HepG2 (cell line): Measurements from ENCODE around the gene TIAM2. TPM values are rescaled to one million over a fixed set of nuclear protein-coding genes. Genes with fewer than 3 reads are reported as not detected.

Source experiments
- ATAC-seq: fragments of 200-7000 bp; cut with Tn5 transposase; 3 replicates; pipeline ENCODE4 v1.9.1; 2020; ENCODE audit warnings: mild to moderate bottlenecking, moderate library complexity
- BruUV-seq: library from RNA; stranded (reverse); fragments of 400-500 nt; replicated peaks from 2 replicates; lab custom pipeline; 2021; lab: Mats Ljungman, UMichigan
- CTCF ChIA-PET: fragments of 300-600 bp; formaldehyde crosslinking; extraction: SDS; loops from one replicate; lab custom pipeline; 2021; ENCODE audit warnings: low total read pairs, inconsistent platforms, low intra/inter-chr PET ratio; lab: Yijun Ruan, JAX
- POLR2A ChIA-PET: fragments of 350-600 bp; sonication (Branson Sonifier 250); formaldehyde crosslinking; loops from one replicate; lab custom pipeline; 2020; ENCODE audit warnings: antibody characterized with exemption, inconsistent platforms; lab: Yijun Ruan, JAX
- DNase-seq: peaks from one replicate; pipeline ENCODE4 v3.0.0-alpha.2; 2015; ENCODE audit warnings: low spot score
- FAIRE-seq: peaks from 3 replicates; lab custom pipeline; 2011; peaks lifted over from hg19 to GRCh38; lab: Jason Lieb, UNC
- H2AFZ ChIP-seq: one replicate; pipeline ENCODE4 v1.6.1; 2011; ENCODE audit warnings: low read length, inconsistent platforms
- H3K27ac ChIP-seq: fragments of 300-600 bp; 3 replicates; pipeline ENCODE4 v1.8.0; 2011; ENCODE audit warnings: mixed run types, mild to moderate bottlenecking, mixed read lengths, low read length, inconsistent platforms; ENCODE audit not compliant: insufficient read depth; ENCODE audit errors: extremely low read length
- H3K27me3 ChIP-seq, 2 experiments: fragments of 200-600 bp in 1 of 2; 2 replicates in 1 of 2; 3 replicates in 1 of 2; pipeline versions ENCODE4 v1.6.0 to v1.8.0; 2011; ENCODE audit warnings: low read length in 2 of 2, mild to moderate bottlenecking in 2 of 2, moderate library complexity in 2 of 2, inconsistent platforms in 1 of 2; ENCODE audit not compliant: insufficient read depth in 2 of 2, control insufficient read depth in 1 of 2
- H3K36me3 ChIP-seq, 2 experiments: fragments of 200-600 bp in 1 of 2; replicated peaks in 1 of 2; 2 replicates in 1 of 2; 3 replicates in 1 of 2; pipeline versions ENCODE4 v1.5.1 to v1.8.0; 2011; ENCODE audit warnings: low read length in 2 of 2, inconsistent platforms in 1 of 2; ENCODE audit not compliant: insufficient read depth in 2 of 2, control insufficient read depth in 1 of 2
- H3K4me1 ChIP-seq: 2 replicates; pipeline ENCODE4 v1.5.1; 2012; ENCODE audit warnings: low read length, inconsistent platforms; ENCODE audit not compliant: insufficient read depth
- H3K4me2 ChIP-seq: 2 replicates; pipeline ENCODE4 v1.6.0; 2011; ENCODE audit warnings: low read depth, low read length, inconsistent platforms
- H3K4me3 ChIP-seq, 3 experiments: fragments of 200-600 bp in 1 of 3; sonication (generic), shearing (Covaris generic) in 1 of 3; replicated peaks in 1 of 3; 2 replicates each; pipeline ENCODE4 v1.5.1; 2011 to 2016; ENCODE audit warnings: low read length in 3 of 3, inconsistent platforms in 2 of 3, low read depth in 2 of 3, mild to moderate bottlenecking in 2 of 3, control low read depth in 1 of 3, mixed read lengths in 1 of 3; ENCODE audit not compliant: insufficient read depth in 1 of 3
- H3K79me2 ChIP-seq: one replicate; pipeline ENCODE4 v1.6.1; 2011; ENCODE audit warnings: low read length, inconsistent platforms; ENCODE audit not compliant: insufficient read depth
- H3K9ac ChIP-seq: 2 replicates; pipeline ENCODE4 v1.6.0; 2011; ENCODE audit warnings: mild to moderate bottlenecking, low read depth, low read length, inconsistent platforms; ENCODE audit not compliant: insufficient read depth
- H3K9me3 ChIP-seq: 2 replicates; pipeline ENCODE4 v1.5.1; 2012; ENCODE audit warnings: mild to moderate bottlenecking, low read length
- H4K20me1 ChIP-seq: 2 replicates; pipeline ENCODE4 v1.6.0; 2011; ENCODE audit warnings: inconsistent platforms, mild to moderate bottlenecking, low read length, moderate library complexity; ENCODE audit not compliant: insufficient read depth
- AHDC1 ChIP-seq: sonication (generic); formaldehyde crosslinking; IDR thresholded peaks from 2 replicates; pipeline ENCODE4 v1.5.1; 2020; ENCODE audit warnings: mild to moderate bottlenecking, missing genetic modification reagents, borderline replicate concordance
- BORCS8-MEF2B ChIP-seq: sonication (generic); formaldehyde crosslinking; IDR thresholded peaks from 2 replicates; pipeline ENCODE4 v1.8.0; 2022; ENCODE audit warnings: mild to moderate bottlenecking, missing genetic modification reagents
- CBX2 ChIP-seq, 2 experiments: fragments of 200-600 bp in 1 of 2; sonication (generic); formaldehyde crosslinking in 1 of 2; IDR thresholded peaks; 2 replicates each; pipeline versions ENCODE4 v1.7.0 to v1.8.1; 2018 to 2022; ENCODE audit warnings: low read depth in 2 of 2, low read length in 1 of 2, mild to moderate bottlenecking in 1 of 2, missing genetic modification reagents in 1 of 2
- ELF1 ChIP-seq: sonication (generic); formaldehyde crosslinking; IDR thresholded peaks from 2 replicates; pipeline ENCODE4 v1.4.0; 2020; ENCODE audit warnings: missing genetic modification reagents
- ERF ChIP-seq: IDR thresholded peaks from 2 replicates; pipeline ENCODE4 v1.6.1; 2018; ENCODE audit warnings: missing biosample characterization, missing genetic modification reagents
- HOXA5 ChIP-seq: sonication (generic); formaldehyde crosslinking; IDR thresholded peaks from 2 replicates; pipeline ENCODE4 v1.4.0; 2020; ENCODE audit warnings: missing genetic modification reagents
- MAFK ChIP-seq, 2 experiments: IDR thresholded peaks in 1 of 2; conservative IDR thresholded peaks in 1 of 2; 2 replicates each; pipeline ENCODE4 v1.6.1; 2011; ENCODE audit warnings: improper control_type of control experiment in 2 of 2, low read length in 2 of 2
- PLRG1 ChIP-seq: fragments of 450-650 bp; conservative IDR thresholded peaks from 2 replicates; pipeline ENCODE4 v1.6.1; 2016
- RXRB ChIP-seq: IDR thresholded peaks from 2 replicates; pipeline ENCODE4 v1.6.1; 2016; ENCODE audit warnings: borderline replicate concordance, missing genetic modification reagents, missing compliant biosample characterization
- SNAI1 ChIP-seq: sonication (generic); formaldehyde crosslinking; IDR thresholded peaks from 2 replicates; pipeline ENCODE4 v1.5.0; 2020; ENCODE audit warnings: mild to moderate bottlenecking, missing genetic modification reagents, borderline replicate concordance
- ZNF251 ChIP-seq: sonication (generic); formaldehyde crosslinking; IDR thresholded peaks from 2 replicates; pipeline ENCODE4 v1.9.0; 2021; ENCODE audit warnings: mild to moderate bottlenecking, missing genetic modification reagents
- ZNF333 ChIP-seq: sonication (generic); formaldehyde crosslinking; IDR thresholded peaks from 2 replicates; pipeline ENCODE4 v1.4.0; 2020; ENCODE audit warnings: mild to moderate bottlenecking, missing genetic modification reagents, borderline replicate concordance
- ZNF510 ChIP-seq: sonication (generic); formaldehyde crosslinking; IDR thresholded peaks from 2 replicates; pipeline ENCODE4 v1.4.0; 2020; ENCODE audit warnings: low read depth, mild to moderate bottlenecking, missing genetic modification reagents
- ZNF558 ChIP-seq: sonication (generic); formaldehyde crosslinking; IDR thresholded peaks from 2 replicates; pipeline ENCODE4 v1.9.0; 2022; ENCODE audit warnings: mild to moderate bottlenecking, missing genetic modification reagents, borderline replicate concordance
- ZNF800 ChIP-seq: sonication (generic); formaldehyde crosslinking; IDR thresholded peaks from 2 replicates; pipeline ENCODE4 v1.4.0; 2020; ENCODE audit warnings: missing genetic modification reagents
- ZNF891 ChIP-seq: sonication (generic); formaldehyde crosslinking; IDR thresholded peaks from 2 replicates; pipeline ENCODE4 v1.5.0; 2020; ENCODE audit warnings: mild to moderate bottlenecking, missing genetic modification reagents
- WGBS: methylation state at CpG from one replicate; pipeline ENCODE4 v1.1.6; 2017; ENCODE audit warnings: low lambda C conversion rate; 5-methylcytosine and 5-hydroxymethylcytosine counted together
- in situ Hi-C: cut with HindIII; loops from 2 replicates; pipeline ENCODE4 v1.10.0; 2017; ENCODE audit warnings: low pct_unique_long_range_greater_than_20kb; ENCODE audit not compliant: extremely low pct_ligation_motif_present
- intact Hi-C: fragments of 100-400 bp; cut with micrococcal nuclease; formaldehyde crosslinking; loops from one replicate; pipeline ENCODE4 v1.10.0; 2022; ENCODE audit not compliant: unreplicated experiment
- polyA plus RNA-seq, 8 experiments: library from polyadenylated mRNA; depleted of rRNA in 3 of 8; stranded (reverse) in 7 of 8; unstranded in 1 of 8; fragments of >200 nt; fragmentation: Illumina TruSeq in 4 of 8; extraction: Trizol in 4 of 8; gene quantifications; 2 replicates each; pipeline versions ENCODE4 v1.2.1 to v1.2.3, GENCODE V29; 2011 to 2016; ENCODE audit warnings: low read depth in 4 of 8, missing spikeins in 1 of 8, mixed read lengths in 1 of 8; ENCODE audit not compliant: insufficient read depth in 1 of 8
- total RNA-seq, 5 experiments: library from RNA; depleted of rRNA; stranded (reverse); fragments of >200 nt; fragmentation: Illumina TruSeq; extraction: Trizol; gene quantifications; 2 replicates each; pipeline ENCODE4 v1.2.3, GENCODE V29; 2016; ENCODE audit warnings: low read depth in 1 of 5

TIAM2 gene
- total and polyA plus RNA-seq, 2 of the 13 experiments (the other 11 are each of a cell fraction or from before 2014, with no cell fraction given): 4.1 to 4.5 TPM

GRCh38 chr6:154996016-154996590 lies 988 bp downstream of the TIAM2 start:
- ChIA-PET POLR2A (no interaction called here), CTCF (no interaction called here)
- in situ Hi-C loops: no loop called here
- BruUV-seq: no TSS peak
- Histone ChIP-seq H3K4me3 (peak overlapping the region; percentile 63 to 80 (median 72)), H4K20me1 (no peaks in the 10 kb centered on the region), H3K36me3 (no peaks in the 10 kb centered on the region), H3K27ac (no peak overlapping the region), H3K4me1 (peaks cover 36% of the 10 kb centered on the region), H3K4me2 (peak overlapping the region; percentile 84), H3K9me3 (no peaks in the 10 kb centered on the region), H3K79me2 (no peaks in the 10 kb centered on the region), H2AFZ (no peak overlapping the region), H3K27me3 (peaks cover 2 to 19% of the 10 kb centered on the region in 2 experiments; a peak in 3 of 5 replicates), H3K9ac (peak overlapping the region; percentile 51; the same call in 1 of the 2 replicates)
- no peak for FAIRE-seq
- DNase-seq: no peak
- 12% methylated on average over 16 of the region's 18 CpGs for WGBS
- intact Hi-C loops: no loop called here
- peak; percentile 8 for ATAC-seq
- TF ChIP-seq RXRB (CRISPR knock-in tag): peak; percentile 4; the same call in 1 of the 2 replicates
- TF ChIP-seq ZNF251 (CRISPR knock-in tag): 0 out of 2 replicates have a peak, but pooled peaks have one; percentile 42
- no peak for TF ChIP-seq PLRG1
- 0 out of 2 replicates have a peak, but pooled peaks have one; percentile 54 for TF ChIP-seq HOXA5 (CRISPR knock-in tag)
- 0 out of 2 replicates have a peak, but pooled peaks have one; percentile 32 for TF ChIP-seq ZNF891 (CRISPR knock-in tag)
- TF ChIP-seq ZNF333: 0 out of 2 replicates have a peak, but pooled peaks have one; percentile 37
- no peak for TF ChIP-seq ERF (CRISPR knock-in tag)
- 0 out of 2 replicates have a peak, but pooled peaks have one; percentile 36 for TF ChIP-seq AHDC1 (CRISPR knock-in tag)
- no peak for TF ChIP-seq ZNF558 (CRISPR knock-in tag)
- peak in 1 of 2 experiments; percentile 30; a peak in 1 of 4 replicates for TF ChIP-seq MAFK (conservative IDR thresholded peaks at IDR 0.05 in 1 of 2, IDR thresholded peaks at IDR 0.05 in 1 of 2; ENCODE audit: low read length in 2 of 2)
- TF ChIP-seq SNAI1 (CRISPR knock-in tag): 0 out of 2 replicates have a peak, but pooled peaks have one; percentile 54
- peak; percentile 74; the same call in 1 of the 2 replicates for TF ChIP-seq ZNF800 (CRISPR knock-in tag)
- 0 out of 2 replicates have a peak, but pooled peaks have one; percentile 0 for TF ChIP-seq BORCS8-MEF2B (CRISPR knock-in tag)
- 0 out of 2 replicates have a peak, but pooled peaks have one; percentile 52 for TF ChIP-seq CBX2 (IDR thresholded peaks at IDR 0.05; ENCODE audit: low read depth, low read length)
- TF ChIP-seq CBX2 (CRISPR knock-in tag; IDR thresholded peaks at IDR 0.05; ENCODE audit: low read depth): no peak
- TF ChIP-seq ELF1 (CRISPR knock-in tag): peak; percentile 3; the same call in 1 of the 2 replicates
- TF ChIP-seq ZNF510: 0 out of 2 replicates have a peak, but pooled peaks have one; percentile 9
